ENCODE data around the gene CDKN2D. TPM values are rescaled to one million over a fixed set of nuclear protein-coding genes. Genes with fewer than 3 reads are reported as not detected.
"Not testable (repeated sequence)": the region's sequence is repeated elsewhere in the genome, so short reads cannot be mapped to it uniquely, and the experiment has no call there.

Gene CDKN2D
- total and polyA plus RNA-seq, 2 of the 8 experiments (the other 6 are each of a cell fraction or from before 2014, with no cell fraction given) = 3.0 to 4.0 TPM

DNA sequence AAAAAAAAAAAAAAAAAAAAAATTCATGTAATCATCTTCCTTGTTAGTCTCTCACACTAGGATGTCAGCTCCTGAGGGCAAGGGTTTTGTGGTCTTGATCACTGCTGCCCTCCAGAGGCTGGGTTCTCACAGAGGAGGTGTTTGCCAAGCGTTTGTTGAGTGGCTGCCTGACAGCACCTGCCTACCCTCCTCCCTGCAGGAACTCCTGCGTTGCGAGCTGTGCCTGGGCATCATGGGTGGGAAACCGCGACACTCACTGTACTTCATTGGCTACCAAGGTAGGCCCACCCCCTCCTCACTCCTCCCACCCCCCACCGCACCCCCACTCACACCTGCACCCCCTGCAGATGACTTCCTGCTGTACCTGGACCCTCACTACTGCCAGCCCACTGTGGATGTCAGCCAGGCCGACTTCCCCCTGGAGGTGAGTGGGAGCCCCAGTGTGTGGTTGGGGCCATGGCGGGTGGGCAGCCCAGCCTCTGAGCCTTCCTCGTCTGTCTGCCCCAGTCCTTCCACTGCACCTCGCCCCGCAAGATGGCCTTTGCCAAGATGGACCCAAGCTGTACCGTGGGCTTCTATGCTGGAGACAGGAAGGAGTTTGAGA lies 17.0 kb downstream of the CDKN2D start (continued):
- TF ChIP-seq RXRA (IDR thresholded peaks at IDR 0.05; ENCODE audit: insufficient read depth, low read depth, low read length) (no peak), E2F6 (IDR thresholded peaks at IDR 0.05) (no peak), RAD21 (IDR thresholded peaks at IDR 0.05 in 1 of 2, conservative IDR thresholded peaks at IDR 0.05 in 1 of 2; ENCODE audit: low read depth in 2 of 2, low read length in 2 of 2) (peak; percentile 52 to 64)
- TF ChIP-seq, protein P1, sequence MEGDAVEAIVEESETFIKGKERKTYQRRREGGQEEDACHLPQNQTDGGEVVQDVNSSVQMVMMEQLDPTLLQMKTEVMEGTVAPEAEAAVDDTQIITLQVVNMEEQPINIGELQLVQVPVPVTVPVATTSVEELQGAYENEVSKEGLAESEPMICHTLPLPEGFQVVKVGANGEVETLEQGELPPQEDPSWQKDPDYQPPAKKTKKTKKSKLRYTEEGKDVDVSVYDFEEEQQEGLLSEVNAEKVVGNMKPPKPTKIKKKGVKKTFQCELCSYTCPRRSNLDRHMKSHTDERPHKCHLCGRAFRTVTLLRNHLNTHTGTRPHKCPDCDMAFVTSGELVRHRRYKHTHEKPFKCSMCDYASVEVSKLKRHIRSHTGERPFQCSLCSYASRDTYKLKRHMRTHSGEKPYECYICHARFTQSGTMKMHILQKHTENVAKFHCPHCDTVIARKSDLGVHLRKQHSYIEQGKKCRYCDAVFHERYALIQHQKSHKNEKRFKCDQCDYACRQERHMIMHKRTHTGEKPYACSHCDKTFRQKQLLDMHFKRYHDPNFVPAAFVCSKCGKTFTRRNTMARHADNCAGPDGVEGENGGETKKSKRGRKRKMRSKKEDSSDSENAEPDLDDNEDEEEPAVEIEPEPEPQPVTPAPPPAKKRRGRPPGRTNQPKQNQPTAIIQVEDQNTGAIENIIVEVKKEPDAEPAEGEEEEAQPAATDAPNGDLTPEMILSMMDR (IDR thresholded peaks at IDR 0.05; ENCODE audit: control extremely low read depth in 1 of 3, insufficient read depth in 1 of 3, low read depth in 1 of 3, low read length in 3 of 3) = peak; percentile 45 to 58 (median 51)

GRCh38 chr19:10551006-10551405 lies 17.8 kb downstream of the CDKN2D start:
- ChIA-PET POLR2A (ENCODE audit: partially characterized antibody) (interaction anchor here (0.6 to 5.0 kb wide), 6 partner anchors 8 to 108 kb away, joined by 3 to 41 read pairs (median 4); partner anchors contain the start of gene KEAP1), CTCF (ENCODE audit: partially characterized antibody) (interaction anchor here (0.7 to 2.7 kb wide), 12 partner anchors 10 to 115 kb away, joined by 3 to 19 read pairs (median 4); partner anchors contain the start of gene S1PR5)
- not testable (repeated sequence) for H2BK12ac ChIP-seq (ENCODE audit: low read depth, low read length); H2BK20ac ChIP-seq (ENCODE audit: low read length); DNase-seq (ENCODE audit: low read depth in 1 of 2, low spot score in 2 of 2); H2AK5ac ChIP-seq (ENCODE audit: low read depth, low read length); FAIRE-seq; H3K9ac ChIP-seq (replicated peaks in 1 of 4; ENCODE audit: extremely low read depth in 1 of 4, low read depth in 3 of 4, low read length in 3 of 4); H3K4me1 ChIP-seq (replicated peaks in 1 of 4; ENCODE audit: control insufficient read depth in 3 of 4, insufficient read depth in 4 of 4, low read length in 3 of 4); H3K27me3 ChIP-seq (replicated peaks in 1 of 4; ENCODE audit: control insufficient read depth in 3 of 4, extremely low read depth in 1 of 4, insufficient read depth in 3 of 4, low read length in 3 of 4); H2BK120ac ChIP-seq (replicated peaks; ENCODE audit: low read depth, low read length); H3K79me1 ChIP-seq (ENCODE audit: low read depth, low read length); H3K27ac ChIP-seq (ENCODE audit: low read depth, low read length); H3K4me2 ChIP-seq (ENCODE audit: insufficient read depth in 1 of 2, low read depth in 2 of 2, low read length in 2 of 2); H3K79me2 ChIP-seq (ENCODE audit: control insufficient read depth in 1 of 2, insufficient read depth in 2 of 2, low read length in 2 of 2); H4K91ac ChIP-seq (replicated peaks; ENCODE audit: insufficient read length, low read length); H3K56ac ChIP-seq (replicated peaks; ENCODE audit: insufficient read length, low read depth, low read length); H3K23me2 ChIP-seq (ENCODE audit: low read depth, low read length); H3K18ac ChIP-seq (ENCODE audit: extremely low read depth, low read length); H4K8ac ChIP-seq (ENCODE audit: extremely low read depth, insufficient read depth, low read length); H3K23ac ChIP-seq (ENCODE audit: insufficient read length); H2BK5ac ChIP-seq (ENCODE audit: low read depth, low read length); H3K14ac ChIP-seq (ENCODE audit: insufficient read length); H3K9me3 ChIP-seq (ENCODE audit: insufficient read depth in 2 of 2, low read depth in 1 of 2, low read length in 1 of 2); H4K5ac ChIP-seq (ENCODE audit: insufficient read length, low read depth, low read length); H3K4me3 ChIP-seq (ENCODE audit: extremely low read depth in 1 of 4, insufficient read depth in 2 of 4, low read depth in 3 of 4, low read length in 4 of 4); H3K4ac ChIP-seq (replicated peaks; ENCODE audit: insufficient read length, low read depth, low read length); H2AFZ ChIP-seq (ENCODE audit: low read length); H2BK15ac ChIP-seq (ENCODE audit: low read length)
- Histone ChIP-seq H3K36me3 (ENCODE audit: control insufficient read depth in 2 of 4, insufficient read depth in 4 of 4, low read length in 3 of 4) (peaks cover 10 to 55% (median 45%) of the 10 kb centered on the region in 4 experiments; a peak in 7 of 8 replicates), H4K20me1 (replicated peaks in 1 of 2; ENCODE audit: control insufficient read depth in 1 of 2, insufficient read depth in 2 of 2, low read length in 2 of 2) (peaks cover 6 to 18% of the 10 kb centered on the region in 2 experiments)
- WGBS, 2 experiments (ENCODE audit: extremely low coverage in 1 of 2, insufficient coverage in 1 of 2, insufficient read length in 1 of 2, insufficient replicate concordance in 2 of 2, low coverage in 1 of 2, low lambda C conversion rate in 2 of 2, missing lambda C conversion rate in 1 of 2) = 85% methylated on average over 9 of the region's 9 CpGs; no CpG with 5 or more reads in 1 of the 2 experiments

Data from H1 (cell line).